Stimulated activated CD4-positive, alpha-beta T cell treated with anti-CD3 and anti-CD28 coated beads, Interleukin-2, amount 100 ng/mL, for 48 hours (primary cell): ENCODE measurements around the gene CCDC57.
A peak's percentile ranks its signal among the peaks of the same experiment; 100 is the strongest.

Source experiments
- DNase-seq, 2 donors: peaks; one replicate each; pipeline ENCODE4 v3.0.0-alpha.2; 2020

The CCDC57 gene

DNA sequence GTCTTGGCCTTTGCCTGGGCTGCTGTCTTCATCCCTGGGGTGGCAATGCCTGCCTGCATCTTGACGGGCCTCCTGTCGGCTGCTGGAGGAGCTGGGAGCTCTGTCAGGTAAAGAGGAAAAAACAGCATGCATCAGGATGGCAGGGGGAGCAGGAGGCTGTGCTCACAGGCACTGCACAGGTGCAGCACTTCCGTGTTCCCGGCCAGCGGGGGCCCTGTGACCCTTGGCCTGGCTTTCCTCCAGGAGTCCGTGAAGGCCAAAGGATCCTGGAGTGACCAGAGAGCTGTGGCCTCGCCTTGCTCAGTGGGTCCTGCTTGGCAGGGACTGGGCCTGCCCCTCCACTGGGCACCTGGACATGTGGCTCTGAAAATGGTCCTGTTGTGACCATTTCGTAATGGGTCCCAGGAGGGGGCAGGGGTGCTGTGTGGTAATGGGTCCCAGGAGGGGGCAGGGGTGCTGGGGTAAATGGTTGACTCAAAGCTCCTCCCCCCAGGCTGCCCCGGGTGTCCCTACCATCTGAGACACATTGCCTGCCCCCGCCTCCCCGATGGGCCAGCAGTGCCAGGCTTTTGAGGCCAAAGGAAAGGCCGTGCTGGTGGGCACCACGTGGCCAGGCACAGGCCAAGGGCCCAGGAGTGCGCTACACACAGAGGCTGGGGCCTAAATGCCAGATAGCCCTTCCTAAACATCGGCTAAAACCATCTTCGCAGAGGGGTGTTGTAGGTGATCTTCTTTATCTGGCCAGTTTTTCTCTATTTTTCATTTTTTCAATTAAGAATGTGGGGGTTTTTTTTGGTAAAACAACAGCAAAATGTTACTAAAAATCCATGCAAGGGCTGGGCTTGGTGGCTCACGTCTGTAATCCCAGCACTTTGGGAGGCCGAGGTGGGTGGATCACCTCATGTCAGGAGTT is 110.6 kb downstream of the CCDC57 start:
- no peak for DNase-seq

DNA sequence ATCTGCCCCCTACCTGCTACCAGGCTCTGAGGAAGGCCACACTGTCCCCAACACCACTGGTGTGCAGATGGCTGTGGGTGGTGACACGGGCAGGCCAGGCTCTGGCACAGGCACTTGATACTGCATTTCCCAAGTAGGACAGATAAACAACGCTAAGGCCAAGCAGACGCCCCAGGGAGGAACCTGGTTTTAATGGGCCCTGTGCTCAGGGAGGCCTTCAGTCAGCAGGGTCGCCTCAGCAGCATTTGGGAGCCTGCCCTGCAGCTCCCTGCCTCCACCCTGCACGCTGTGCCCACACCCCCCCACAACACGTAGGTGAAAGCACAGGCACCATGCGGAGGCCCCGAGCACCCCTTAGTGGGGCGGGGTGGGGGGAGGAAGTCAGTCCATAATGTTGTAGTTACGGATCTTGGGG is 111.3 kb downstream of the CCDC57 start:
- no peak for DNase-seq

DNA sequence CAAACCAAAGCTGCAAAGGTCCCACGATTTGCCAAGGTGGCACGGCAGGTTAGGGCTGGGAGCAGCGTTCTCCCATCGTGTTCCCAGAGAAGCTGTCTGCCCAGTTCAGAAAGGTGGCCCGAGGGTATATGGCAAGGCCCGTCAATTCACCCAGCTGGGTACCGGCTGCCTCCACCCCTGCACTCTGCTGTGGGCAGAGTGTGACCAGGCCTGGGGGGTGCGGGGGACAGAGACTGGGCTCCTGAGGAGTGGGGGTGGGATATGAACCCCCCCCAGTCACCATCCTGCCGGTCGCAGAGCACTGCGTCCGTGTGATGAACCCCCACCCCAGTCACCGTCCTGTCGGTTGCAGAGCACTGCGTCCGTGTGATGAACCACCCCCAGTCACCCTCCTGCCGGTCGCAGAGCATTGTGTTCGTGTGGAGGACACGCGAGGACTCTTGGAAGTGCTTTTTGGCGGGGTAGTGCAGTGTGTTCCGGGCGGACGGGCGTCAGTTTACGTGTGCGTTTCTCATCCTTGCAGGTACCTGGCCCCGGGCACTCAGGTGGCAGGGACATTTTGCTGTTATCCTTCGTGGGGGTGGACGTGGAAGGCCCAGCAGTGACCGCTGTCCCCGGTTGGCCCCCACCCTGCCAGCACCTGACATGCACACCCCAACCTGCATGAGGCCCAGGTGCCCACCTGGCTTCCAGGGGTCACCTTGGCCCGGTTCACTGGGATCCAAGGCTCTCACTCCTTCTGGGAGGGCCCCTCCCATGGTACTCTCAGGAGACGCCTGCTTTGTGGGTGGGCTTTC is 111.9 kb downstream of the CCDC57 start:
- DNase-seq = no peak

DNA sequence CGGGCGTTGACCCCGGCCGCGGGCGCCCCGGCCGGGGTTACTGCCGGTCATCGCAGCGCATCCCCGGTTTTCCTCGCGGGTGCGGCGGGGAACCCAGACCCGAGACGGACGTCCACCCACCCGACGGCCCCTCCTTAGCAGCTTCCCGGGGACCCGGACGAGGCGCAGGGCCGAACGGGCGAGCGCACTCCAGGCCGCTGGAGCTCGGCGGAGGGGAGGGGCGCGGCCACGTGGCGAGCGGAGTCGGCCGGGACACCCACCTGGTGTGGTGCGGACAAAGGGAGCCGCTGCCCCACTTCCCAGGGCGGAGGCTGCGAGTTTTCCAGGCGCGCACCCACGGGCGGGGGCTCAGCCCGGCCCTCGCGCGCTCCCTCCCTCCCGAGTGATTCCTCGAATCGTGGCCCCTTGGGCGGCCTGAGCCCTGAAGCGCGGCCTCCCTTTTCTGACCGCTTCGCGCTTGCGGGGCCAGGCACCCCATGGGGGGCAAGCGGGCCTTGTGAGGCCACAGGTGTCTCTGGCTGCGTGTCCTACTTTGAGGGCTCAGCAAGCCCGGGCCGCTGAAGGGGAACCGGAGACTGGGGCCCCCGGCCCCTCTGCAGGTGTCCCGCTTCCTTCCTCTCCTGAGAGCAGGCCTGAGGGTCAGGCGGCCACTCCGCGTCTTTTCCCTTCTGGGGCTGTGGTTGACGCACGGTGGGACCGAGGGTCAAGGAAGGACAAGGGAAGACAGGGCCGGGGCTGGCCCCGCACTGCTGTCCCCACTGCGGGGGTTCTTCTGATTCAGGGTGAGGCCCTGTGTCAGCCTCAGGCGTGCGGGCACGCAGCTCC is 113.5 kb downstream of the CCDC57 start:
- DNase-seq = no peak

DNA sequence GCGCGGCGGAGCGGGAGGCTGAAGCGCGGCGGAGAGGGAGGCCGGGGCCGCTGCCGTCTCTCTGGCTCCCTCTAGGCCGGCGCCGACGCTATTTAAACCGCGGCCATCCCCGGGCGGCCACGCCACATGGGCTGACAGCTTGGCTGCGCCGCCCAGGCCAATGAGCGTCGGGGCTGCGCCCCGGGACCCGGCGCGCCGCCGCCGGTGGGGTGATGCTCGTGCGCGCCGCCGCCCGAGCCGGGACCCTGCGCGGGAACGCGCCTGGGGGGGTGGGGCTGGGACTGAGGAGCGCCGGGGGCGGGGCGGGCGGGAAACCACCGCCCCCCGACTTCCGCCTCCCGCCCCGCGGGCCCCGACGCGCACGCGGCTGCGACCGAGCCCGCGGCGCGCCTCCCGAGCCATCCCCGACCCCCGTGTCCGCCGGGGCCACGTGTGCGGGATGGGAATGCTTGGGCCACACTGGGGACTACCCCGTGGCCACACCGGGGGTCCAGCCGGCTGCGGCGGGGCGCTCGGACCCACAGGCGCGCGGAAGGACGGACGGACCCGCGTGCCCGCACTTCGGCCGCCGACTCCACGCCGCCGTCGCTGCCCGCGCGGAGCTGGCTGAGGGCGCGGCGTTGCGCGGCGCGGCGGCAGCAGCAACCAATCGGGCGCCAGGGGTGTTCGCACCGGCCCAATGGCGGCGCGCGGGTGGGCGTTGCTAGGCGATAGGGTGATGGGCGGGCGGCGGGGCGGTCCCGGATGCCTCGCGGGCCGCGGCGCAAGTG is 114.3 kb downstream of the CCDC57 start, which contains the start of gene FASN:
TSS of gene FASN (minus strand) at position 68 of the 770 bp plus-strand sequence. CDS start 1,791 bp downstream, outside the sequence.
- peak; percentile 89 to 94 for DNase-seq

DNA sequence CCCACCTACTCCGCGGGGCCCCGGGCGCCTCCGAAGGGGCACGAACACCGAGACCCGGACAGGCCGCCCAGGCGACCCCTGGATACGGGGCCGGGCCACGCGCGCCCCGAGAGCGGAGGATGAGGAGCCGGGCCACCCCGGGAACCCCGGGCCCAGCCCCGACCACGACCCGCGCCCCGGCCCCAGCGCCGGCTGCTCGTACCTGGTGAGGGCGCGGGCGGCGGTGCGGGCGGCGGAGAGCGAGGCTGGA is 114.8 kb downstream of the CCDC57 start:
- peak; percentile 20 for DNase-seq

DNA sequence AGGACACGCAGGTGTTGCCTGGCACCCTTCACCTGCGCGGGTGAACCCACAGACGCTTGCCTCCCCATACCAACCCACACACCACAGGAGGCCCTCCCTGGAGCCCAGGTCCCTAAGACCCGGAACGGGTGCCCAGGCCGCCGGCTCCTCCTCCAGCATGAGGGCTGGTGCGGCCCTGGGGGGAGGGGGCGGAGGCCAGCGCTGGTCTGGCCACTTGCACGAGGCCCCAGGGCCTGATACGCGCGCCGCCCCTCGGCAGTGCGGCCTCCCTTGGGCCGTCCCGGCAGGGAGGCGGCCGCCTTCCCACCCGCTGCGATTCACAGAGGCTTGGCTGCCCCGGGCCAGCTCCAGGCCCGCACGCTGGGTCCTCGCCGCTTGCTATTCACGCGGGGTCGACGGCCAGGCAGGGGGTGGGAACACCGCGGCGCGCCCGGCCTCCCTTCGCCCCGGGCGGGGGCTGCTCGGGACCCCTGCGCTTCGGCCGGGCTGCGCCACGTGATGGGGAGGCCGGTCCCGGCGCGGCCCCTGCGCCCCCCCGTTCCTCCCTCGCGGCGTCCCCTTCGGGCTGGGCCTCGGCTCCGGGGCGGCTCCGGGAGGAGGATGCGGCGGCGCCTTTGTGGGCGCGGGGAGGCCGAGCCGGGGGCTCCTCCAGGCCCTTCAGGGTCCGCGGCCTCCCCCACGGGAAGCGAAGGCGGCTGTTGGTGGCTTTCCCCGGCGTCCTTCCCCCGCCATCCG is 115.3 kb downstream of the CCDC57 start:
- DNase-seq = peak in 1 of 2 donors; percentile 22

DNA sequence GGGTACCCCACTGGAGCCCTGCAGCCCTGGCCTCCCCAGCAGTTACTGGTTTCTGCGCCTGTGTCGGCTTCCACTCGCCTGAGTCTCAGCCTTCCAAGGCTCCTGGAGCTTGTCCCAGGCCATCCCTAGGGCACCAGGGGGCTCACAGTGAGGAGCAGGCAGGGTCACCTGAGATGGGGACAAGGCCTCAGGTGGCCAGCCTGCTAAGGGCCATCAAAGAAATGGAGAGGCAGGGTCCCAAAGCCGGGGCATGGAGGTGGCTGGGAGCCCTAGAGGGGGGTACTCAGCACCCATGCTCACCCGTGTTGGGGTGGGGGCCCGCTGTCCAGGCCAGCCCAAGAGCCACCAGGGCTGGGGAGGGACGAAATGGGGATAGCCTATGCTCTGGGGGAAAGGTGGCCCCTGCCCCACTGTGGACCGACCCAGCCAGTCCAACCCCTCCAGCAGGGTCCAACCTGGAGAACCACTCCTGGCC is 115.9 kb downstream of the CCDC57 start:
- DNase-seq = no peak

DNA sequence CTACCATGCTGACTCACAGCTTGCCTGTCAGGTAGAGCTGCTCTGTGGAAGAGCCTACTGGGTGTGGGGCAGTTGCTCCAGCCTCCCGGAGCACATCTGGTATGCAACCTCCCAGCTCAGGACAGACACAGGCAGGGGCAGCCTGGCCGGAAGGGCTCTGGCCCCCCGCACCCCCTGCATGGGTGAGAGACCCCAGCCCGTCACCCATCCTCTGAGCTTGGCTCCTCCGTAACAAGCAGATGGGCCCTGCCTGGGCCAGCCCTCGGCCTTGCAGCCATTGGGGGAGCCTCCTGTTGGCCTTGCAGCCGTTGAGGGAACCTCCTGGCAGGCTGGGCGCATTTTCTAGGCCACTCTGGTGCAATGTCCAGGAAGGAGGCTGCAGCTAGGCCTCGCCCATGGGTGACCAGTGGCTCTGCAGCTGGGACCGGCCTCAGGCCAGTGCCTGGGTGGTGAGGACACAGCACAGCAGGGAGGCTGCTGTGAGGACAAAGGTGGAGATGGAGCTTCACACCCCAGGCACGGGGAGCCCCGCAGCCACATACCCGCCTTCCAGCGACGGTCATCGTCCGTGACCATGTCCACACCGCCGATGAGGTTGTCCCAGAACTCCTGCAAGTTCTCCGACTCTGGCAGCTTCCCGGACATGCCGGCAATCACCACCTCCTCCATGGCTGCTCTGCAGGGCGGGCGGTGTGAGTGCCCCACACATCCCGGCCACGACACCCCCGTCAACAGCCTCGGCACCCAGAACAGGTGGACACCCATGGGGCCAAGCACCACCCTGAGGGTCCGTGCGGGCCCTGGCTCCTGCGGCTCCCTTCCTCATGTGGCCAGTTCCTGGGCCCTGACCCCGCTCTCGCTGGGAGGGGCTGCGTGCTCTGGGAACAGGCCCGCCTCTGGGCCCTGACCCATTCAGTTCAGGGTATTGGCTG is 116.6 kb downstream of the CCDC57 start:
- no peak for DNase-seq

DNA sequence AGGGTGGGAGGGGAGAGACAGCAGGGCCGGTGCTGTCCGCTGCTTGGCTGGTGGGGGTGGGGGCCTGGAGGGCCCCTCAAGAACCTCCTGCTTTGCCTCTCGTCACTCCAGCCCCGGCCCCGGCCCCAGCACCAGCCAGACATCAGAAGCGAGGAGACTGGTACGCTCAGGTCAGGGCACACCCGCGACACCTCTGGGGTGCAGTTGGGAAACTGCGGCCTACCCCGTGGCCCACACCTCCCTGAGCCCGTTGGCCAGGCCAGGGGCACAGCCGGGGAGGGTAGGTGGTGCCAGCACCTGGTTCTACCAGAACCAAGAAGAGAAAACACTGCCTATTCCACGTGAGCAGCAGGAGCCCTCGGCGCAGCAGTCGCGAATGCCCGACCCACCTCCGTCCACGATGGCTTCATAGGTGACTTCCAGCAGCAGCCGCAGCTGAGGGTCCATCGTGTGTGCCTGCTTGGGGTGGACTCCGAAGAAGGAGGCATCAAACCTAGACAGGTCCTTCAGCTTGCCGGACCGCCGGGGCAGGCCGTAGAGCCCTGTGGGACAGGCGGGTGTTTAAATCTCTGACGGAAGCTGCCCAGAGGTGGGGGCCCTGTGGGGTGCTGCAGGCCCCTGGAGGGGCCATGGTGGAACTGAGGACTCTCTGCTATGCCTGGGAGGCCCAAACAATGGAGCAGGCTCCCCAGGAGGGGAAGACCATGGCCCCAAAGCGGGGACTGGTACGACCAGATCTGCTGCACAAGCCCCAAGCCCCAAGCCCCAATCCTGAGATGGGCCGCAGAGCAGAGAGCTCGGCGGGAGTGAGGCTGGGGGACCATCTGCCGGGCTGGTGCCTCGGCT is 117.5 kb downstream of the CCDC57 start:
- no peak for DNase-seq

DNA sequence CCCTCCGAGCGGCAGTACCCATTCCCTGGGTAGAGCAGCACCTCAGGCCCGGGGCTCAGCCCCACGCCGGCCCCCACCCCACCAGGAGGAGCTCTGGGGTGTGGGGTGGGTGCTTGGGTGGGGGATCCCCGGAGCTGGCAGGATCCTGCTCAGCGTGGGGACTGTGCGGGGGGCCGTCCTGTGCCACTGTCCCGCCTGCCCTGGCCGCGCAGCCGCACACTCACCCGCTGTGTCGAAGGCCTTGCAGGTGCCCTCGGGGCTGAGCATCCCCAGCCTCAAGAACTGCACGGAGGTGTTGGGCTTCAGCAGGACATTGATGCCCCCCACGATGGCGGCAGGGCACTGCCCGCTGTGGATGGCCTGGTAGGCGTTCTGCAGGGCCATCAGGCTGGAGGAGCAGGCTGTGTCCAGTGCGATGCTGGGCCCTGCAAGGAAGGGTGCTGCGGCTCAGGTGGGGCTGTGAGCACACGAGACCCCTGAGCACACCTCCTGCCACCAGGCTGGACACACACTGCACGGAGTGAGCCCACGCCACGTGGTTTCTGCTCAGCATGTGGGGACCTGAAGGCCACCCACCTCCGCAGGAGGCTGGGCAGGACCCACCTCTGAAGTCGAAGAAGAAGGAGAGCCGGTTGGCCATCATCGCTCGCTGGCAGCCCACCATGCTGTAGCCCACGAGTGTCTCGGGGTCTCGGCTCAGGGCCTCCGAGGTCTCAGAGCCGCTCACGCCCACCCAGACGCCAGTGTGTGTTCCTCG is 119.5 kb downstream of the CCDC57 start:
- no peak for DNase-seq

DNA sequence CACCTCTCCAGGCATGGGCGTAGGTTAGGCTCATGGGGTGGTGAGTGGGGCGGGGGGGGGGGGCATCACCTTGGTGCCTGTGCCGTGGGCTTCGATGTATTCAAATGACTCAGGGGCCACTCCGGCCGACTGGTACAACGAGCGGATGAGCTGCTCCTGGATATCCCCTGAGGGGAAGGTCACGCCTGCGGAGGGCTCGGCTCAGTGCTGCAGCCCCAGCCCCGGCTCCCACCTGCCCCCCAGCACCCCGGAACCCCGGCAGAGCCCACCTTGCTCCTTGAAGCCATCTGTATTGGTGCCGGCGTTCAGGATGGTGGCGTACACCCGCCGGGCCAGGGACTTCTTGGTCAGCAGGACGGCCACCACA is 120.0 kb downstream of the CCDC57 start:
- no peak for DNase-seq

DNA sequence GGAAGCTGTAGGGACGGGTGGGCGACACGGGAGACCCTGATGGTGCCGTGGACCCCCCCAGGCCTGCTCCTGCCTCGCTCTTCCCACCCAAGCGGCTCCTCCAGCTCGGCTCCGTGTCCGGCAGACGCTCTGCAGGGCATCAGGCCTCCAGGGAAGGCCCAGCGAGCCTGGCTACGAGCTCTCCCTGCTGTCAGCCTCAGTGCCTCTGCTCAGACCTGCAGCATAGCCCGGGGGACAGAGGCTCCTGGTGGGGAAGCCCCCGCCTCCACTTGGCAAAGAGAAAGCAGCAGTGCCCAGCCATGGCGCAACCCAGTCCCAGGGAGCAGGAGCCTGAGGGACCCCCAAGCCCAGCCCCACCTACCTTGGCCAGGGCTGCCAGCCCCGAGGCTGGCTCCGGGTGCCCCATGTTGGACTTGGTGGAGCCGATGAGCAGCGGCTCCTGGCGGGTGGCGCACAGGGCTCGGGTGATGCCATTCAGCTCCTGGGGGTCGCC is 120.5 kb downstream of the CCDC57 start:
- no peak for DNase-seq

DNA sequence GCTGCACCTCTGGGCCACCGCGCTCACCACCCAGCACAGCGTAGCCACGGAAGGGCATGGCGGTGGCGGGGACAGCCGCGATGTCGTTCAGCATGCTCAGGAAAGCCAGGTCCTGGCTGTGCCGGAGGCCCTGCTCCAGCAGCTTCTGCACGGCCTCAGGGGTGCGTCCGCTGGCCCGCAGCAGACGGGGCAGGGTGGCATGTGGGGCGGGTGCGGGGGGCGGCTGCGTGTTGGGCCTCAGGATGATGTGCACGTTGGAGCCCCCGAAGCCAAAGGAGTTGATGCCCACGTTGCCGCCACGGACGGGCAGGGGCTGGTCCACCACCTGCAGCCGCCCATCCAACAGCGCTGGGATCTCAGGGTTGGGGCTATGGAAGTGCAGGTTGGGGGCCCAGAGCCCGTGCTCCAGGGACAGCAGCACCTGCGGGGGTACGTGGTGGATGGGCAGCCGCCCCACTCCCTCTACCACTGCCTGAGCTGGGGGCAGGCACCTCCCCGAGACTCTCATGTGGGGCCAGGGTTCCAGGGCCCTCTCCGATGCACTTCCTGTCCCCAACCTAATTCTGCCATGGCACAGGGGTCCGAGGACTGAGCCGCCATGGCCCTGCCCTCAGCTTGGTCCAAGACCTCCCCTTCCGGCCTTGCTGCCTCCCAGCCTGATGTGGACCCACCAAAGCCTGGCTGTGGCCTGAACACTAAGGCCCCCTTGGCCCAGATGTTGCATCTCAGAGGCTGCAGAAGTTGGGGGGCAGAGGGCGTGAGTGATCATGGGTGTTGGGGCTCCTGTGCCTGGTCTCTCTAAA is 121.2 kb downstream of the CCDC57 start:
- no peak for DNase-seq

DNA sequence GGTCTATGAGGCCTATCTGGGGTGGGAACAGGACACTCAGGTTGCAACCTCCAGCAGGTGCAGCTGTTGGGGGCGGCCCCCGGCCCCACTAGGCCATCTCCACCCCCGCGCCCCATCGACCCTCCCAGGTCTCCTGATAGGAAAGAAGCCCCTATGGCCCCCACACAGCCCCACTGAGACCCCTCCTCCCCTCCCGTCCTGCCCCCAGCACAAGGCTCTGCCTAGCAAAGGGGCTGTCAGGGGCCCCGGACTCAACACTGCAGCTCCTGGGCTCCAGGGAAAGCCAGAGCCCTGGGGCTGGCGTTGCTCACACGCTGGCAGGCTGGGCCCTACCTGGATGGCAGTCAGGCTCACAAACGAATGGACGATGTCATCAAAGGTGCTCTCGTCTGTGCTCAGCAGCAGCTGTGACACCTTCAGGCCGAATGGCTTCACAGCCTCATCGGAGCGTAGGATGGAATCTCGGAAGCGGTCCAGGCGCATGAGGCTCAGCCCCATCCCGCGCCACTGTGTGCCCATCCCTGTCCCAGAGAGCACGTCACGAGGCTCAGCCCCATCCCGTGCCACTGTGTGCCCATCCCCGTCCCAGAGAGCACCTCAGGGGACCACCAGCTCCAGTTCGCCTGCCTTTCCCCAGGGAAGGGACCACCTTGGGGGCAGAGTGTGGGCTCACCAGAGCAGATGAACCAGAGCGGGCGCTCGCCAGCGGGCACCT is 121.9 kb downstream of the CCDC57 start:
- DNase-seq = no peak

DNA sequence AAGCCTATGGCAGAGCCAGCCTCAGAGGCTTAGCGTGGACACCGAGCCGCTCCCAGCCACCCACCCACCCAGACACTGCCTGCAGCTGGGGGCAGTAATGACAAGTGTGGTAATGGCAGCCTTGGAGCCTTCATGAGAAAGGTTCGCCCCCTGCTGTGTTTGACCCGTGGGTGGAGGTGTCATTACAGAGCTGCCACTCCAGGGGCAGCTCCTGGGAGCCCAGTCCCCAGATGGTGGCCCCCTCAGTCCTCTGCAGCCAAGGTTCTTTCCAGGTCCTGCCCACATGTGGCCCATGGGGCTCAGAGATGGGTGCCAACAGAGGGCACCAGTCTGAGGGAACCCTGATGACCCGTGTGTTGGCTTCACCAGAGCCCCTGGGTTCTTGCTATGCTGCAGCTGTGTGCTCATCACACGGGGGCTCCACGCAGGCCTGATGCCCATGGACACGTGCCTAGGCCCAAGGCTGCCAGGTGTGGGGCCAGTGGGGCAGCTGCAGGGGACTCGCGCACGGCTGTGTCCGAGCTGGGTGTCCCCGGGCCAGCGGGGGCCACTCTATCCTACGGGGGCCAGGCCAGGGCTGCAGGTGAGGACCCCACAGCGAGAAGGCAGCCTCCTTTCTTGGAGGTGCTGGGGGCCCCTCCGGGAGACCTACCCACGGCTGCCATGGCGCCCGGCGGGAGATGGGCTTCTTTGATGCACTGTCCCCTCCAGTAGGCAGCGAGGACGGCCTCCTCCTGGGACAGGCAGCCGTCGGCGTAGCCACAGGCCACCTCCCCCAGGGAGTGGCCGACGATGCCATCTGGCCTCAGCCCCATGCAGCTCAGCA is 122.7 kb downstream of the CCDC57 start:
- DNase-seq = no peak
